Measurements from ENCODE around the gene SCN8A.
"Not testable (repeated sequence)": the region's sequence is repeated elsewhere in the genome, so short reads cannot be mapped to it uniquely, and the experiment has no call there.

Gene SCN8A

DNA sequence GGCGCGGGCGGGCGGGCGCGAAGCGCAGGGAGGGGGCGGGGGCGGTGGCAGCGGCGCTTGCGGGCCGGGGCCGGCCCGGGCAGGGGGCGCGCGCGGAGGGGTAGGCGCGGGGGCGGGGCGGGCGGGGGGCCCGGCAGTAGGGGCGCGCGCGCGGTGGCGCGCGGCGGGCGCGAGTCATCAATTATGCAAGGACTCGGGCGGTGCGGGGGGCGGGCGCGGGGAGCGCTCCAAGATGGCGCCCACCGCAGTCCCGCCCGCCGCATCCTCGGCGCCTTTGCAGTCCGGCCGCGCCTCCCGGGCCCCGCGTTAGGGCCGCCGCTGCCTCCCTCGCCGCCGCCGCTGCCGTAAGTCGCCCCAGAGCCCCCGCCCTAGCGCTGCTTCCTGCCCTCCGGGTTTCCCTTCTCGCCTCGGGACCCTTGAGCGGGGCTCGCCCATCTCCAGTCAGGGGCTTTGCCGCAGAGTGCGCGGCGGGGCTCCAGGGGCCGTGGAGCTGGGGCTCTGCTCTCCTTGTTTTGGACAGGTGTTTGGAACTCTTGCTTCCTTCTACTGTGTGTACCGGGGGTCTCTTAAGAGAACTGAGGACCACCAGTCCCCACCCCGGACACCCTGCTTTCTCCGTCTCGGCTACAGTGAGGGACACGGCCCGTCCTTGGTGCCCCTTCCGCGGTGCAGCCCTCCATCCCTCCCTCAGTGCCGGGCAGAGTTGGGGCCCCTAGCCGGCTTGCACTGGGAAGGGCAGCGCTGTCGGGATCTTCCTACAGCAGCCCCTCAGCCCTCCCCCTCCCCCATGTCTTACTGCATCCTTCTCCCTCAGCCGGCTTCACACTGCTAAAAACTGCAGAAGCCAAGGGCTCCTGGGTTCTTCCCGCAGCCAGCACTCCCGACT lies at the start of gene SCN8A:
SCN8A (plus strand) TSS at position 218 of the 886 bp plus-strand sequence. CDS start 71,585 bp downstream, outside the sequence.
- DNase-seq: peak; percentile 48

DNA sequence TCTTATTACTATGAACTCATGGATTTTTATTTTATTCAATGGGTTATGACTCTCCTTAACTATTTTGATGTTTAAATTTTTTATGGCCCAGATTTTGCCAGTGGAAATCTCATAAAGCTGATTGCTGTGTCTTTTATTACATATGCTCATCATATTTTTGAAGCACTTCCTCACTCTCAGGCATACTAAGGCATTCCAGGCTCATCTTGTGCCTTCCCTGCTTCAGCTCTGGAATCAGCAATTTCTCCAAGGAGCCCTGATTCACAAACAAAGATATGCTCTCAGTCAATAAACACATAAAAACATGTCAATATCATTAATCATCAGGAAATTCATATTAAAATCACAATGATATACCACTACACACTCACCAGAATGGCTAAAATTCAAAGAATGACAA lies 44.9 kb upstream of the SCN8A start:
- no peak for DNase-seq

DNA sequence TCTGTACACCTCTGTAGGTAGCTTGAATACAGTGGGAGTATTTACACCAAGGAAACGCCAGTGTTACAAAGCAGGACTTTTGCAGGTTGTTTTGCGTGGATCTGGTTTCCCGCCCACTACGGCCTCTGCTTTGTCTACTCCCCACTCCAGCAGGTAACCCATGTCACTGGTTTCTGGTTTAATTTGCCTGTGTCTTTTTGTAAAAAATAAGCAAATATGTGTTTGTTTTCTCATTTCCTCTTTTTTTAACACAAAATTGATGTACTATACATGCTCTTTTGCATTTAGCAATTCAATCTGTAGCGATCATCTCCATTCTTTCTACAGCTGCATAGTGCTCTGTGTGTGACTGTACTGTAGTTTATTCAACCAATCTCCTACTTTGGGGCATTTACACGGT lies 43.4 kb upstream of the SCN8A start:
- DNase-seq: no peak

GRCh38 chr12:51548241-51548640 lies 42.8 kb upstream of the SCN8A start:
- DNase-seq: no peak

DNA sequence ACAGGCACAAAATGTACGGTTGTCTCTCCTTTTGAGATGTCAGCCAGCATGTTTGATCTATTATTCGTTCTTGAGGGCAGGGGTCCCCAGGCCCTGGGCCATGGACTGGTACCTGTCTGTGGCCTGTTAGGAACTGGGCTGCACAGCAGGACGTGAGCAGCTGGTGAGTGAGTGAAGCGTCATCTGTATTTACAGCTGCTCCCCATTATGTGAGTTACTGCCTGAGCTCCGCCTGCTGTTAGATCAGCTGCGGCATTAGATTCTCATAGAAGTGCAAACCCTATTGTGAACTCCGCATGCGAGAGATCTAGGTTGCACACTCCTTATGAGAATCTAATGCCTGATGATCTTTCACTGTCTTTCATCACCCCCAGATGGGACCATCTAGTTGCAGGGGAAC lies 41.4 kb upstream of the SCN8A start:
- no peak for DNase-seq

DNA sequence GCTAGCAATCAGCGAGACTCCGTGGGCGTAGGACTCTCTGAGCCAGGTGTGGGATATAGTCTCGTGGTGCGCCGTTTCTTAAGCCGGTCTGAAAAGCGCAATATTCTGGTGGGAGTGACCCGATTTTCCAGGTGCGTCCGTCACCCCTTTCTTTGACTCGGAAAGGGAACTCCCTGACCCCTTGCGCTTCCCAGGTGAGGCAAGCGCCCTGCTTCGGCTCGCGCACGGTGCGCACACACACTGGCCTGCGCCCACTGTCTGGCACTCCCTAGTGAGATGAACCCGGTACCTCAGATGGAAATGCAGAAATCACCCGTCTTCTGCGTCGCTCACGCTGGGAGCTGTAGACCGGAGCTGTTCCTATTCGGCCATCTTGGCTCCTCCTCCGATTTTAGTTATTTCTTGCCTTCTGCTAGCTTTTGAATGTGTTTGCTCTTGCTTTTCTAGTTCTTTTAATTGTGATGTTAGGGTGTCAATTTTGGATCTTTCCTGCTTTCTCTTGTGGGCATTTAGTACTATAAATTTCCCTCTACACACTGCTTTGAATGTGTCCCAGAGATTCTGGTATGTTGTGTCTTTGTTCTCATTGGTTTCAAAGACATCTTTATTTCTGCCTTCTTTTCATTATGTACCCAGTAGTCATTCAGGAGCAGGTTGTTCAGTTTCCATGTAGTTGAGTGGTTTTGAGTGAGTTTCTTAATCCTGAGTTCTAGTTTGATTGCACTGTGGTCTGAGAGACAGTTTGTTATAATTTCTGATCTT lies 22.6 kb upstream of the SCN8A start:
- not testable (repeated sequence) for DNase-seq

DNA sequence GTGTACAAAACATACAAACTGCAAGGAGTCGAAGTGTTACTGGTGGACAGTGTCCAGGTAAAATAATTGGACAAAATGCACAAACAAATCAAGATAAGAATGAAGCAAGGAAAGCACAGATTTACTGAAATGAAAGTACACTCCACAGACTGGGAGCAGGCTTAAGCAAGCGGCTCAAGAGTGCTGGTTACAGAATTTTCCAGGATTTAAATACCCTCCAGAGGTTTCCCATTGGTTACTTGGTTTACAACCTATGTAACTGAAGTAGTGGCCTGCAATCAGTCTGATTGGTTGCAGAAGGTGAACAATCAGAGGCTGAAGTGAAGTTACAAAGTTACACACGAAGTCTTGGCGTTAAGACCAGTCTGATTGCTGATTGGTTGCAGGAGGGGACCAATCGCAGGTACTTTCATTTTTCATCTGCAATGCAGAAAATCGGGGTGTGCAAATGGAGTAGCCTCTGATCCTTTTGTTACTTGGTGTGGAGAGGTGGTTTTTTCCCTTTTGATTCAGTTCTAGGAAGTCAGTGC lies 11.6 kb upstream of the SCN8A start:
- no peak for DNase-seq

DNA sequence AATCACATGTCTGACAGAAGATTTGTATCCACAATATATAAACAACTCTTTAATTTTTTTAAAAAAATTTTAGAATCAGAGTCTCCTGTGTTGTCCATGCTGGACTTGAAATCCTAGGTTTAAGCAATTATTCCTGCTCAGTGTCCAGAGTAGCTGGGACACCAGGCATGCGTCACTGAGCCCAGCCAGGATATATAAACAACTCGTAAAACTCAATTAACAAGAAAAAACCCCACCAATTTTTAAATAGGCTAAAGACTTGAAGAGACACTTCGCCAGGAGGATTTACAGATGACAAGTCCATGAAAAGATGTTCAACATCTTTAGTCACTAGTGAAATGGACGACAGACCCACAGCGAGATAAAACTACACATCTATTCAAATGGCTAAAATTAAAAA lies 2.0 kb upstream of the SCN8A start:
- no peak for DNase-seq

DNA sequence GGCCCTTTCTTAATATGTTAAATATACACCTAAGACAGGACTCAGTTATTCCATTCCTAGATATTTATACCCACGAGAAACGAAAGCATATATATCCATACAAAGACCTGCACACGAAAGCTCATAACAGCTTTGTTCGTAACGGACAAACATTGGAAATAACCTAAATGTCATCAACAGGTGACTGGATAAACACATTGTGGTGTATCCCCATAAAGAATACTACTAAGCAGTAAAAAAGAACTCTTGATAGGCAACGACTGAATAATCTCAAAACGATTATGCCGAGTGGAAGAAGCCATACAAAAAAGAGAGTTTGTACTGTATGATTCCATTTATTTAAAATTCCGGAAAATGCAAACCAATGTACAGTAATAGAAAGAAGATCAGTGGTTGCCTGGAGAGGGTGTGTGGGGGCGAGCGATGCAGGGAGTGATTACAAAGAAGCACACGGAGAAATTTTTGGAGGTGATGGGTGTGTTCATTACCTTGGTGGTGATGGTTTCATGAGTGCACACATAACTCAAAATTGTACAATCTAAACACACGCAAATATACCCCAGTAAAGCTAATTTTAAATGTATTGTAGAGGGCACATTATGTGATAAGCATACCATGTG lies 1.4 kb upstream of the SCN8A start:
- no peak for DNase-seq

DNA sequence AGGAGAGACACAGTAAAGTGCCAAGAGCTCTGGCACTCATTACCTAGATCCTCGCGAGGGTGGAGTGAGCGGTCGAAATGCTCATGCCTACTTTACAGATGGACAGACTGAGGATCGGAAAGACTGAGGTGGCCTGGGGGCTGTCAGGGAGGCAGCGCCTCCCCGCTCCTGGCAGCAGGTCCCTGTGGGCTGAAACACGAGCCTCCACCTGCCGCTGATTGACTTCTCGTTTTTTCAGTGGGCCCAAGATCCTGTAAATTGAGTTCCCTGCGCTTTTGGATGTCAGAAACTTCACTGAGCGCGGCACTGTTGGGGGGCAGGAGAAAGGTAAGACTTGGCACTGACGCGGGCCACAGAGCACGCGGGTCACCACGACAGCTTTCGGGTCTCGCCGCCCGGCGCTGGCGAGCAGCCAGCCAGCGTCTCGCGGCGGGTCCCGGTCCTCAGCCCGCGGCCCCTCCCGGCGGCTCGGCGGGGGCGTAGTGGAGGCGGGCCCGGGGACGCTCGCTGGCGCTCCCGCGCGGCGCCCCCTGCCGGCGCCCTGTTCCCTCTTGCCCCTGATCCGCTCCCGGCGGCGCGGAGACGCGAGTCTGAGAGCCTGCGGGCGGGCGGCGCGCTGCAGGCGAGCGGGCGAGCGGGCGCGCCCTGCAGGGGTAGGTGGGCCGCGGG lies 552 bp upstream of the SCN8A start:
- peak; percentile 75 for DNase-seq

GRCh38 chr12:51592034-51592705 lies 1.1 kb downstream of the SCN8A start:
- DNase-seq: no peak

GRCh38 chr12:51593021-51593420 lies 2.0 kb downstream of the SCN8A start:
- no peak for DNase-seq

GRCh38 chr12:51593539-51593938 lies 2.5 kb downstream of the SCN8A start:
- DNase-seq: peak; percentile 24

DNA sequence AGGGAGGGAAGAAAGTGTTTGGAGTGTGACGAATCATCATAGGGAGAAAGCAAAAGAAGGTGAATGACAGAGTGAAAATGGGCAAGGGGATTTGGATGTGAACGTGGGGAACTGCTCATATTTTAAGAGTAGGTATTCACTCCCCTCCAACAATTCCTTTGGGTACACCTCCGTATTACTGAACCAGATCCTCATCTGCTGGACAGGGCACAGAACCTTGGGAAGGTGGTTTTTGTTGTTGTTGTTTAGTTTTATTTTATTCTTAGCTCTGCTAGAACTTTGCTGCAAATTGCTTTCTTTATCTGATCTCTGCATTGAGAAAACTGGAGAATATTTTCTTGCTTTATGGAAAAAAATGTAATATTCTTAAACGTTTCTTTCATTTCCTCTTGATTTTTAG lies 7.1 kb downstream of the SCN8A start:
- no peak for DNase-seq

GRCh38 chr12:51600721-51601120 lies 9.7 kb downstream of the SCN8A start:
- no peak for DNase-seq

DNA sequence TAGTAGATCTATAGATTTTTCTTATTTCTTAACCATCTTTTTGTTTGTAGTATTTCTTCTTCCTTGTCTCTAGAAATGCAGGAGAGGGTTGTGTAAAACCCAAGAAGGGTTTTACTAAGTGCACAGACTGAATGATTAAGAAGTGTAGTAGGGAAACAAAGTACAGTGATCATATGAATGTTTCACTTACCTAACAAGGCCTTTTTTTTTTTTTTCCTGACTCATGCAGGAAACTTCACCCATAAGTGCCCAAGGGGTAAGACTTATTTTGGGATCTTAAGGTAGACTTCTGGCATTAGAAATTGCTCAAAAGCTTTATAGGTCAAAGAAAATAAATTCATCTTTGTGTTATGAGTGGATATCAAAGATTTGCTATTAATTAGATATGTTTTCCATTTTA lies 10.2 kb downstream of the SCN8A start:
- DNase-seq: no peak

DNA sequence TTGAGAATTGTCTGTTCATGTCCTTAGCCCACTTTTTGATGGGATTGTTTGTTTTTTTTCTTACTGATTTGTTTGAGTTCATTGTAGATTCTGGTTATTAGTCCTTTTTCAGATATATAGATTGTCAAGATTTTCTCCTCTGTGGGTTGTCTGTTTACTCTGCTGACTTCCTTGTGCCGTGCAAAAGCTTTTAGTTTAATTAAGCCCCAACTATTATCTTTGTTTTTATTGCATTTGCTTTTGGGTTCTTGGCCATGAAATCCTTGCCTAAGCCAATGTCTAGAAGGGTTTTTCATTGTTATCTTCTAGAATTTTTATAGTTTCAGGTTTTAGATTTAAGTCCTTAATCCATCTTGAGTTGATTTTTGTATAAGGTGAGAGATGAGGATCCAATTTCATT lies 14.9 kb downstream of the SCN8A start:
- not testable (repeated sequence) for DNase-seq

DNA sequence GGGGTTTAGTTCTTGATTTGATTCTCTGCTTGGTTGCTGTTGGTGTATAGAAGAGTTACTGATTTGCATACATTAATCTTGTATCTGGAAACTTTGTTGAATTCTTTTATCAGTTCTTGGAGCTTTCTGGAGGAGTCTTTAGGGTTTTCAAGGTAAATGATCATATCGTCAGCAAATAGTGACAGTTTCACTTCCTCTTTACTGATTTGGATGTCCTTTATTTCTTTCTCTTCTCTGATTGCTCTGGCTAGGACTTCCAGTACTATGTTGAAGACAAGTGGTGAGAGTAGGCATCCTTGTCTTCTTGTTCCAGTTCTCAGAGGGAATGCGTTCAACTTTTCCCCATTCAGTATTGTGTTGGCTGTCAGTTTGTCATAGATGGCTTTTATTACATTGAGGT lies 16.2 kb downstream of the SCN8A start:
- not testable (repeated sequence) for DNase-seq

- DNase-seq: no peak
These were observed 29.4 kb downstream of the SCN8A start for GRCh38 chr12:51620448-51620847.

DNA sequence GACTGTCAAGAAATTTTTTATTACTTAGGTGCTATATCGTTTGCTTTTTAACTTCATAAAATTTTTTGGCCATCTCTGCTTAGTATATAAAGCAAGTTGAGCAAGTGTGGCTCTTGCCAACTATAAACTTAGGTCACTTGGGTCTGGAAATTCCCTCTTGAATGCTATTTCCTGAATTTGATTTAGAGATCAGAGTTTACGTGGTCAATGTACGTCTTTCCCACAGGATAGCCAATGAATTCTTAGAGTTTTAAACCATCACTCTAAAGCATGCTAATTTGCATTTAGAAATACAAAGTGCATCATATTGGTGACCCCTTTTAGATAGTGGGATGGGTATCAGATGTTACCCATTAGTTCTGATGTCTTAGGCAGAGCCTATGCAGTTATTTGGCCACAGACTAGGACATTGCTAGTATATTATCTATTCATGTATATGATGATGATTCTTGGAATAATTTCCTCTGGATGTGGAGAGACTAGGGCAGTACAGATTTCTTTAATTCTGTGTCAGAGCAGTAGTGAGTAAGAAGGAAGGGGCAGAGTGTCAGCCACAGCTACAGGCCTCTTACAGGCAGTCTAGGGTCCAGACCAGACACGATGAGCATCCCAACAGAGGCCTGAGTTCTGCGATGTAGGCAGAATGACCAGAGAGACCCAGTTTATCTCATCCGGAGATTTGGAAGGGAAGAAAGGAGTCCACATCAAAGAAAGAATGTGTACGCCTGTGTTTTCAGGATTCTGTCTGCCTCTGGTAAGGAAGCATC lies 30.3 kb downstream of the SCN8A start:
- DNase-seq: no peak

DNA sequence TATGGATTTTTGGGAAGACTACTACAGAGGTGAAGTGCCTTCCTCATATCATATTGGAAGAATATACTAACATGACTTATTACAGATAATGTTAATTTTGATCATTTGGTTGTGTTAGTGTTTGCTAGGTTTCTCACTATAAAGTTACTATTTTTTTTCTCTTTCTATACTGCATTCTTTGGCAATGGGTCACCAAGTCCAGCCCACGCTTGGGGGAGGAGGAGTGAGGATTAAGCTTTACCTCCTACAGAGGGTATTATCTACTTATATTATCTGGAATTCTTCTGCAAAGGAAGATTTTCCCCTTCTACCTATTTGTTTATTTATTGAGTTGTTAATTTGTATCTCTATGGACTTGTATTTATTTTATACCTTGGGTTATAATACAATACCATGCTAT lies 31.5 kb downstream of the SCN8A start:
- DNase-seq: no peak

Measured in activated naive CD4-positive, alpha-beta T cell treated with Interleukin-2 at 50 U/mL for 16 hours (primary cell).